Esophagus muscularis mucosa (tissue), 4 donors: Measurements from ENCODE around the gene ARFRP1. TPM values are rescaled to one million over a fixed set of nuclear protein-coding genes. Genes with fewer than 3 reads are reported as not detected.
A peak's percentile ranks its signal among the peaks of the same experiment; 100 is the strongest.

ENCODE experiments used
- DNase-seq: peaks from one replicate; pipeline ENCODE4 v3.0.0-alpha.2; 2017; ENCODE audit errors: extremely low spot score
- H3K27ac ChIP-seq, 4 donors: fragments of 200-600 bp; sonication (generic); replicated peaks in 1 of 4; 1 replicate in 3 of 4; 2 replicates in 1 of 4; pipeline ENCODE4 v1.5.1; 2016 to 2019; ENCODE audit warnings: mild to moderate bottlenecking in 1 of 4
- H3K27me3 ChIP-seq, 4 donors: fragments of 200-600 bp; sonication (generic); one replicate each; pipeline versions ENCODE4 v1.5.1 to v1.6.0; 2016 to 2019
- H3K36me3 ChIP-seq, 4 donors: fragments of 200-600 bp; sonication (generic); one replicate each; pipeline ENCODE4 v1.5.1; 2016 to 2019
- H3K4me1 ChIP-seq, 4 donors: fragments of 200-600 bp; sonication (generic); one replicate each; pipeline ENCODE4 v1.5.1; 2016 to 2019
- H3K4me3 ChIP-seq, 4 donors: fragments of 200-600 bp; sonication (generic); 1 replicate in 2 of 4; 2 replicates in 2 of 4; pipeline ENCODE4 v1.5.1; 2016 to 2019; ENCODE audit warnings: mild to moderate bottlenecking in 4 of 4, moderate library complexity in 1 of 4
- H3K9me3 ChIP-seq, 4 donors: fragments of 200-600 bp; sonication (generic); 1 replicate in 3 of 4; 2 replicates in 1 of 4; pipeline ENCODE4 v1.5.1; 2016 to 2019
- CTCF ChIP-seq, 3 experiments: fragments of 200-600 bp in 2 of 3; fragments of 450-650 bp in 1 of 3; sonication (generic) in 2 of 3; IDR thresholded peaks; one replicate each; pipeline ENCODE4 v1.5.1; 2017 to 2019; ENCODE audit warnings: antibody characterized with exemption in 3 of 3, mild to moderate bottlenecking in 2 of 3, moderate library complexity in 1 of 3
- EP300 ChIP-seq: sonication (generic); formaldehyde crosslinking; IDR thresholded peaks from one replicate; pipeline ENCODE4 v1.6.1; 2017; ENCODE audit warnings: antibody characterized with exemption
- POLR2A ChIP-seq: fragments of 450-650 bp; IDR thresholded peaks from one replicate; pipeline ENCODE4 v1.6.1; 2017; ENCODE audit warnings: antibody characterized with exemption, moderate library complexity, mild to moderate bottlenecking, low read depth
- POLR2AphosphoS5 ChIP-seq, 2 donors: sonication (generic); formaldehyde crosslinking; IDR thresholded peaks; one replicate each; pipeline ENCODE4 v1.6.1; 2017; ENCODE audit warnings: antibody characterized with exemption in 2 of 2
- WGBS: methylation state at CpG from one replicate; pipeline ENCODE4 v1.1.5; 2018; 5-methylcytosine and 5-hydroxymethylcytosine counted together
- intact Hi-C: fragments of 100-400 bp; cut with DNase I; formaldehyde crosslinking; loops from one replicate; pipeline ENCODE4 v1.15.1; 2023
- total RNA-seq, 4 donors: library from RNA; depleted of rRNA; stranded (reverse); fragments of >200 nt; gene quantifications; one replicate each; pipeline versions ENCODE4 v1.1.0 to v1.2.1, GENCODE V29; 2016

ARFRP1 gene
- total RNA-seq, 4 donors from 2014 or later: 34.1 to 46.5 (median 44.6) TPM

GRCh38 chr20:63657260-63657936 lies 50.4 kb downstream of the ARFRP1 start:
- DNase-seq: no peak
- TF ChIP-seq POLR2A (no peak), POLR2AphosphoS5 (IDR thresholded peaks at IDR 0.05) (no peak)
- Histone ChIP-seq H3K4me3 (peak overlapping the region; percentile 65 to 75 (median 70)), H3K9me3 (no peaks in the 10 kb centered on the region), H3K36me3 (peaks cover 3 to 25% (median 24%) of the 10 kb centered on the region in 4 donors), H3K27ac (peak overlapping the region; percentile 86 to 91 (median 87)), H3K4me1 (peaks cover 32 to 50% (median 47%) of the 10 kb centered on the region in 4 donors), H3K27me3 (peaks cover 0 to 5% (median 0%) of the 10 kb centered on the region in 4 donors)
- intact Hi-C loops: loop anchor here (5.0 to 10.0 kb wide), 2 partner anchors 50 to 123 kb away; partner anchors contain the start of genes ARFRP1, PTK6 and ZGPAT
- 70% methylated on average over 16 of the region's 31 CpGs for WGBS

- Histone ChIP-seq H3K4me3 (no peak overlapping the region), H3K27ac (no peak overlapping the region), H3K27me3 (peaks cover 0 to 11% (median 0%) of the 10 kb centered on the region in 4 donors), H3K36me3 (peaks cover 0 to 16% (median 15%) of the 10 kb centered on the region in 4 donors), H3K9me3 (no peaks in the 10 kb centered on the region), H3K4me1 (peaks cover 42 to 59% (median 57%) of the 10 kb centered on the region in 4 donors)
- WGBS: 88% methylated on average over 3 of the region's 3 CpGs
- TF ChIP-seq EP300 (no peak), POLR2AphosphoS5 (IDR thresholded peaks at IDR 0.05) (no peak), POLR2A (no peak), CTCF (IDR thresholded peaks at IDR 0.05) (no peak)
- no peak for DNase-seq
- intact Hi-C loops: loop anchor here (5.0 to 10.0 kb wide), 2 partner anchors 51 to 122 kb away; partner anchors contain the start of genes ARFRP1, PTK6 and ZGPAT
Measured at GRCh38 chr20:63656451-63656850, 51.3 kb downstream of the ARFRP1 start.

DNA sequence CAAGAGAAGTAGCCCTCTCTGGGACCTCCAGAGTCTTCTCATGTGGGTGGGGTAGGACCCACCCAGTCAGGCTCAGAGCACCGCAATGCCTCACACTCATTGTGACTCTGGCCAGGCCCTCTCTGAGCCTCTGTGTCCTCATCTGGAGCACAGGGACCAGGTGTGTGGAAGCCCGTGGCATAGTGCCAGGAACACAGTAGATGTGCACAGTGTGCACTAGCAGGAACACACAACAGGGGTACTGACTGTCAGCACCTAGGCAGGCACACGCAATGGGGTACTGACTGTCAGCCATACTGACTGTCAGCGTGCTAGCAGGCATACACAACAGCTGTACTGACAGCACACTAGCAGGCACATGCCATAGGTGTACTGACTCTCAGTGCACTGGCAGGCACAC lies 52.5 kb downstream of the ARFRP1 start:
- H3K27me3 ChIP-seq: peaks cover 0 to 11% (median 0%) of the 10 kb centered on the region in 4 donors
- H3K4me3 ChIP-seq: no peak overlapping the region
- 97% methylated on average over 4 of the region's 4 CpGs for WGBS
- peaks cover 0 to 4% (median 3%) of the 10 kb centered on the region in 4 donors for H3K36me3 ChIP-seq
- TF ChIP-seq EP300: no peak
- TF ChIP-seq POLR2A: no peak
- TF ChIP-seq POLR2AphosphoS5 (IDR thresholded peaks at IDR 0.05): no peak
- no peak for TF ChIP-seq CTCF (IDR thresholded peaks at IDR 0.05)
- H3K4me1 ChIP-seq: peaks cover 42 to 62% (median 60%) of the 10 kb centered on the region in 4 donors
- no peak overlapping the region for H3K27ac ChIP-seq
- intact Hi-C loops: loop anchor here (5.0 to 10.0 kb wide), 2 partner anchors 52 to 120 kb away; partner anchors contain the start of genes ARFRP1, PTK6 and ZGPAT
- DNase-seq: no peak
- no peaks in the 10 kb centered on the region for H3K9me3 ChIP-seq

DNA sequence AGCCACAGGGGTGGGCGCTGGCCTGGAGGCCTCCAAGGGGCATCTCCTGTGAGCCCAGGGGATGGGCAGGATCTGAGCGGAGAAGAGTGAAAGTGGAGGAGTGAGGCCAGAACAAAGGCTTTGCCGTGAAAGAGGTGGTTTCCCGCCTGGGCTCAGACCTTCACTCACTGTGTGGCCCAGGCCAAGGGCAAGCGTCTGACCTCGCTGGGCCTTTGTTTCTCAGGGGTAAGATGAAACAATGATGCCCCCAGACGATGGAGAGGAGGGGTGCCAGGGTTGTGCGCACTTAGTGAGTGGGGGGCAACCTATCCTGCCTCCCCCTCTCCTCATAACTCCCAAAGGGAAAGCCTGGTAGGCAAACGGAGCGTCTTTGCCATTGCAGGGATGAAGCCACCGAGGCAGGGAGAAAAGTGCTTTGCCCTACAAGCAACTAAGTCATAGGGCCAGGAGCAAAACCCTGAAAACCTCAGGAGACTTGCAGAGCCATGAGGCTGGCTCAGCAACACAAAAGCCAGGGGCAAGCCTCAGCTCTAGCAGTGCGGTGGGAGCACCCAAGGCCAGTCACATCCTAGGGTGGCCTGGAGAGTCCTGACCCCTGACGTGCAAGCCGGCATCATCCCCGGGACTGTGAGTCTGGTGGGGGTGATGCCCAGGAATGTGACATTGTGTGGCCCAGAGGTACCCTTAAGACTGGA lies 53.7 kb downstream of the ARFRP1 start:
- H3K27ac ChIP-seq: peak overlapping the region; percentile 62 to 80 (median 78)
- peaks cover 0 to 11% (median 0%) of the 10 kb centered on the region in 4 donors for H3K27me3 ChIP-seq
- peak overlapping the region; percentile 61 to 77 (median 69) for H3K4me3 ChIP-seq
- no peak for TF ChIP-seq EP300
- no peak for TF ChIP-seq POLR2A
- no peak for TF ChIP-seq CTCF (IDR thresholded peaks at IDR 0.05)
- no peak for TF ChIP-seq POLR2AphosphoS5 (IDR thresholded peaks at IDR 0.05)
- no peaks in the 10 kb centered on the region for H3K9me3 ChIP-seq
- no peak for DNase-seq
- H3K36me3 ChIP-seq: no peaks in the 10 kb centered on the region
- peaks cover 34 to 53% (median 51%) of the 10 kb centered on the region in 4 donors for H3K4me1 ChIP-seq
- 37% methylated on average over 11 of the region's 15 CpGs for WGBS
- intact Hi-C loops: loop anchor here (10.0 kb wide), 1 partner anchor 119 kb away; the partner anchor contains the start of gene PTK6
